ENCODE results near the gene HEATR9.

HEATR9 gene

GRCh38 chr17:35868737-35869136 lies at the start of gene HEATR9:
TSS of gene HEATR9 (minus strand) at chr17:35868891. CDS start at chr17:35868742, 149 bp downstream.
- no peak for TF ChIP-seq JUND (IDR thresholded peaks at IDR 0.05; ENCODE audit: low read depth)
- no peak for DNase-seq (ENCODE audit: low read depth in 1 of 2, low spot score in 1 of 2)
- in situ Hi-C loops (cut with HindIII; ENCODE audit: low pct_unique_long_range_greater_than_20kb, low sequenced_read_pairs), result no loop called here

GRCh38 chr17:35917519-35918213 lies 49.0 kb upstream of the HEATR9 start:
- in situ Hi-C loops (cut with HindIII; ENCODE audit: low pct_unique_long_range_greater_than_20kb, low sequenced_read_pairs), result no loop called here

GRCh38 chr17:35915153-35915964 lies 46.7 kb upstream of the HEATR9 start:
- in situ Hi-C loops (cut with HindIII; ENCODE audit: low pct_unique_long_range_greater_than_20kb, low sequenced_read_pairs), result no loop called here
- no peak for DNase-seq (ENCODE audit: low read depth in 1 of 2, low spot score in 1 of 2)
- no peak for TF ChIP-seq JUND (IDR thresholded peaks at IDR 0.05; ENCODE audit: low read depth)

More at GRCh38 chr17:35917519-35918213, 49.0 kb upstream of the HEATR9 start:
- DNase-seq (ENCODE audit: low read depth in 1 of 2, low spot score in 1 of 2), result no peak
- TF ChIP-seq JUND (IDR thresholded peaks at IDR 0.05; ENCODE audit: low read depth), result no peak

GRCh38 chr17:35914354-35914753 lies 45.7 kb upstream of the HEATR9 start:
- no peak for DNase-seq (ENCODE audit: low read depth in 1 of 2, low spot score in 1 of 2)
- in situ Hi-C loops (cut with HindIII; ENCODE audit: low pct_unique_long_range_greater_than_20kb, low sequenced_read_pairs), result no loop called here
- no peak for TF ChIP-seq JUND (IDR thresholded peaks at IDR 0.05; ENCODE audit: low read depth)

GRCh38 chr17:35913609-35914008 lies 44.9 kb upstream of the HEATR9 start:
- TF ChIP-seq JUND (IDR thresholded peaks at IDR 0.05; ENCODE audit: low read depth), result no peak
- in situ Hi-C loops (cut with HindIII; ENCODE audit: low pct_unique_long_range_greater_than_20kb, low sequenced_read_pairs), result no loop called here
- no peak for DNase-seq (ENCODE audit: low read depth in 1 of 2, low spot score in 1 of 2)

GRCh38 chr17:35912942-35913341 lies 44.3 kb upstream of the HEATR9 start:
- TF ChIP-seq JUND (IDR thresholded peaks at IDR 0.05; ENCODE audit: low read depth), result no peak
- in situ Hi-C loops (cut with HindIII; ENCODE audit: low pct_unique_long_range_greater_than_20kb, low sequenced_read_pairs), result no loop called here

GRCh38 chr17:35912339-35912912 lies 43.7 kb upstream of the HEATR9 start:
- in situ Hi-C loops (cut with HindIII; ENCODE audit: low pct_unique_long_range_greater_than_20kb, low sequenced_read_pairs), result no loop called here
- no peak for DNase-seq (ENCODE audit: low read depth in 1 of 2, low spot score in 1 of 2)
- no peak for TF ChIP-seq JUND (IDR thresholded peaks at IDR 0.05; ENCODE audit: low read depth)

More at GRCh38 chr17:35912942-35913341, 44.3 kb upstream of the HEATR9 start:
- DNase-seq (ENCODE audit: low read depth in 1 of 2, low spot score in 1 of 2), result no peak

GRCh38 chr17:35909408-35909807 lies 40.7 kb upstream of the HEATR9 start:
- in situ Hi-C loops (cut with HindIII; ENCODE audit: low pct_unique_long_range_greater_than_20kb, low sequenced_read_pairs), result no loop called here
- no peak for DNase-seq (ENCODE audit: low read depth in 1 of 2, low spot score in 1 of 2)
- no peak for TF ChIP-seq JUND (IDR thresholded peaks at IDR 0.05; ENCODE audit: low read depth)

- in situ Hi-C loops (cut with HindIII; ENCODE audit: low pct_unique_long_range_greater_than_20kb, low sequenced_read_pairs), result no loop called here
- no peak for DNase-seq (ENCODE audit: low read depth in 1 of 2, low spot score in 1 of 2)
- TF ChIP-seq JUND (IDR thresholded peaks at IDR 0.05; ENCODE audit: low read depth), result no peak
Measured at GRCh38 chr17:35907691-35908090, 39.0 kb upstream of the HEATR9 start.

- no peak for TF ChIP-seq JUND (IDR thresholded peaks at IDR 0.05; ENCODE audit: low read depth)
- in situ Hi-C loops (cut with HindIII; ENCODE audit: low pct_unique_long_range_greater_than_20kb, low sequenced_read_pairs), result no loop called here
- no peak for DNase-seq (ENCODE audit: low read depth in 1 of 2, low spot score in 1 of 2)
Measured at GRCh38 chr17:35906926-35907637, 38.4 kb upstream of the HEATR9 start.

- DNase-seq (ENCODE audit: low read depth in 1 of 2, low spot score in 1 of 2), result no peak
- in situ Hi-C loops (cut with HindIII; ENCODE audit: low pct_unique_long_range_greater_than_20kb, low sequenced_read_pairs), result no loop called here
- no peak for TF ChIP-seq JUND (IDR thresholded peaks at IDR 0.05; ENCODE audit: low read depth)
Measured at GRCh38 chr17:35906191-35906925, 37.7 kb upstream of the HEATR9 start.

GRCh38 chr17:35903451-35903850 lies 34.8 kb upstream of the HEATR9 start:
- no peak for TF ChIP-seq JUND (IDR thresholded peaks at IDR 0.05; ENCODE audit: low read depth)
- in situ Hi-C loops (cut with HindIII; ENCODE audit: low pct_unique_long_range_greater_than_20kb, low sequenced_read_pairs), result no loop called here
- DNase-seq (ENCODE audit: low read depth in 1 of 2, low spot score in 1 of 2), result no peak

Data from T47D (cell line).